Activated gamma-delta T cell (primary cell): ENCODE data around the gene LSM7.
A peak's percentile ranks its signal among the peaks of the same experiment; 100 is the strongest.
"Not testable (repeated sequence)": the region's sequence is repeated elsewhere in the genome, so short reads cannot be mapped to it uniquely, and the experiment has no call there.

ENCODE experiments used
- DNase-seq: peaks from one replicate; lab custom pipeline; 2025; lab: John Stamatoyannopoulos, UW

The LSM7 gene

GRCh38 chr19:2302319-2303210 is 25.8 kb downstream of the LSM7 start:
- no peak for DNase-seq

- no peak for DNase-seq
Observed at GRCh38 chr19:2300533-2300932, 27.9 kb downstream of the LSM7 start.

- no peak for DNase-seq
Observed at GRCh38 chr19:2296141-2296540, 32.2 kb downstream of the LSM7 start.

GRCh38 chr19:2294687-2295335 is 33.6 kb downstream of the LSM7 start:
- no peak for DNase-seq

- no peak for DNase-seq
Observed at GRCh38 chr19:2291185-2291751, 37.1 kb downstream of the LSM7 start.

- DNase-seq = no peak
Observed at GRCh38 chr19:2290441-2291184, 37.8 kb downstream of the LSM7 start.

- peak; percentile 45 for DNase-seq
Observed at GRCh38 chr19:2289714-2290435, 38.5 kb downstream of the LSM7 start.

- no peak for DNase-seq
Observed at GRCh38 chr19:2288818-2289713, 39.3 kb downstream of the LSM7 start.

GRCh38 chr19:2288338-2288817 is 40.0 kb downstream of the LSM7 start:
- DNase-seq = no peak

- no peak for DNase-seq
Observed at GRCh38 chr19:2287585-2288337, 40.6 kb downstream of the LSM7 start.

GRCh38 chr19:2286402-2287140 is 41.8 kb downstream of the LSM7 start:
- DNase-seq = no peak

GRCh38 chr19:2283835-2284507 is 44.4 kb downstream of the LSM7 start:
- DNase-seq = no peak

- DNase-seq = no peak
Observed at GRCh38 chr19:2282862-2283237, 45.5 kb downstream of the LSM7 start.

GRCh38 chr19:2282062-2282861 is 46.1 kb downstream of the LSM7 start, which contains the start of gene PEAK3:
TSS of gene PEAK3 (minus strand) at chr19:2282175. CDS start at chr19:2280931, 1,244 bp downstream.
- no peak for DNase-seq

- DNase-seq = not testable (repeated sequence)
Observed at GRCh38 chr19:2281265-2282061, 46.9 kb downstream of the LSM7 start.

GRCh38 chr19:2280633-2281264 is 47.6 kb downstream of the LSM7 start:
- no peak for DNase-seq
